Lower leg skin (tissue), 4 donors: ENCODE results near the gene MSANTD4. TPM values are rescaled to one million over a fixed set of nuclear protein-coding genes. Genes with fewer than 3 reads are reported as not detected.

Source experiments
- DNase-seq, 2 donors: peaks; one replicate each; pipeline ENCODE4 v3.0.0-alpha.2; 2019; ENCODE audit warnings: low spot score in 2 of 2
- H3K4me3 ChIP-seq: fragments of 200-600 bp; sonication (generic); 2 replicates; pipeline ENCODE4 v1.5.1; 2017; ENCODE audit warnings: mild to moderate bottlenecking, low read depth; ENCODE audit not compliant: poor library complexity, severe bottlenecking
- POLR2A ChIP-seq, 2 donors: fragments of 450-650 bp; IDR thresholded peaks; one replicate each; pipeline ENCODE4 v1.6.1; 2016 to 2017; ENCODE audit warnings: antibody characterized with exemption in 2 of 2, mild to moderate bottlenecking in 1 of 2, moderate library complexity in 1 of 2
- WGBS, 2 donors: methylation state at CpG; one replicate each; pipeline ENCODE4 v1.1.5; 2018; 5-methylcytosine and 5-hydroxymethylcytosine counted together
- intact Hi-C: fragments of 100-400 bp; cut with DNase I; formaldehyde crosslinking; loops from one replicate; pipeline ENCODE4 v1.15.0; 2023; ENCODE audit warnings: low total_unique reads
- total RNA-seq, 4 donors: library from RNA; depleted of rRNA; stranded (reverse); fragments of >200 nt; gene quantifications; one replicate each; pipeline ENCODE4 v1.1.0, GENCODE V29; 2016
- TF ChIP-seq, protein P1 (sequence below), 3 donors: fragments of 450-650 bp; IDR thresholded peaks; one replicate each; pipeline ENCODE4 v1.5.1; 2016; ENCODE audit warnings: antibody characterized with exemption in 3 of 3, mild to moderate bottlenecking in 3 of 3, moderate library complexity in 2 of 3

Gene MSANTD4
- total RNA-seq, 4 donors from 2014 or later: 9.2 to 14.8 (median 12.3) TPM

DNA sequence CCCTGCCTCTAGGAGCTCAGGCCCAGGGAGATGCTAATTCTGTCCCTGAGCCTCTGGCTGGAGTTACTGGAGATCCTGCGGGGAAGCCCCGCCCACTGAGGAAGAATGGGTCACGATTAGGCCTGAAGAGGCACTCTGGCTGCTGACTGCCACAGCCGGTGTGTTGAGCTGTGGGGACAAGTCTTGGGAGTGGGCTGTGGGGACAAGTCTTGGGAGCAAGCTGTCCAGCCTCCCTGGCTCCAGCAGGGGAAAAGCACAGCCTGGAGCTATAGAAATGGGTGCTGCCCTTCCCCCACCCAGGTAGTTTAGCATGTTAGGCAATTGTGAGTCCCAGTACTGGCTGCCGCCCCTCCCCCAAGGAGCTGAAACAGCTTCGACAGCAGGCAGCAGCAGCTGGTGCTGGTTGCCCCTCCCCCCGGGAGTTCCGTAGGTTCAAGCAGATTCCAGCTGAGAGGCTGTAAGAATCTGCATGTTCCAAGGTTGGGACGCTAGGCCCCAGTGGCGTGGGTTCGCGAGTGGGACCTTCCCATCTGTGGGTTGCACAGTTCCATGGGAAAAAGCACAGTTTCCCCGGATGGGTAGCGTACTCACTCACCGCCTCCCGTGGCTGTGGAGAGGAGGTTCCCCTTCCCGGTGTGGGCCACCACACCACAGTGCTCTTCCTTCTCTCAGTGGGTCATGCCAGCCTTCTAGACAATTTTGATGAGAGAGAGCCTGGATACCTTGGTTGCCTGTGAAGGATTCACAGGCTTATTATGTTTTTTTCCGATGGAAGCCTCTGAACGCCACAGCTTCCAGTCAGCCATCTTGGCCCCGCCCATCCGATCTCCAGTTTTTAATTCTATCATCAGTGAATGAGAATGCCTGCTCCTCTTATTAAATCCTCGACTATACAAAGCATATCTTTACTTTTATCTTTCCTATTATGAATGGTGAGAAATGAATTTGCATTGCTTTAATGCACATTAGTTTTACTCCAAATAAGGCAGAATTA is 61.5 kb downstream of the MSANTD4 start:
- intact Hi-C loops: no loop called here
- no peak overlapping the region for H3K4me3 ChIP-seq
- 85 to 87% methylated on average over 19 to 21 of the region's 22 CpGs for WGBS, 2 donors
- TF ChIP-seq, protein P1, sequence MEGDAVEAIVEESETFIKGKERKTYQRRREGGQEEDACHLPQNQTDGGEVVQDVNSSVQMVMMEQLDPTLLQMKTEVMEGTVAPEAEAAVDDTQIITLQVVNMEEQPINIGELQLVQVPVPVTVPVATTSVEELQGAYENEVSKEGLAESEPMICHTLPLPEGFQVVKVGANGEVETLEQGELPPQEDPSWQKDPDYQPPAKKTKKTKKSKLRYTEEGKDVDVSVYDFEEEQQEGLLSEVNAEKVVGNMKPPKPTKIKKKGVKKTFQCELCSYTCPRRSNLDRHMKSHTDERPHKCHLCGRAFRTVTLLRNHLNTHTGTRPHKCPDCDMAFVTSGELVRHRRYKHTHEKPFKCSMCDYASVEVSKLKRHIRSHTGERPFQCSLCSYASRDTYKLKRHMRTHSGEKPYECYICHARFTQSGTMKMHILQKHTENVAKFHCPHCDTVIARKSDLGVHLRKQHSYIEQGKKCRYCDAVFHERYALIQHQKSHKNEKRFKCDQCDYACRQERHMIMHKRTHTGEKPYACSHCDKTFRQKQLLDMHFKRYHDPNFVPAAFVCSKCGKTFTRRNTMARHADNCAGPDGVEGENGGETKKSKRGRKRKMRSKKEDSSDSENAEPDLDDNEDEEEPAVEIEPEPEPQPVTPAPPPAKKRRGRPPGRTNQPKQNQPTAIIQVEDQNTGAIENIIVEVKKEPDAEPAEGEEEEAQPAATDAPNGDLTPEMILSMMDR (IDR thresholded peaks at IDR 0.05): no peak
- TF ChIP-seq POLR2A (IDR thresholded peaks at IDR 0.05): no peak
- DNase-seq: no peak

Other genes with a start within 250 kb of the MSANTD4 start
- gene KBTBD3, start 55.1 kb upstream of the MSANTD4 start, total RNA-seq: 1 to 10 TPM; 4.2 to 9.1 (median 7.0) TPM
- 10 to 100 TPM; 30.5 to 48.2 (median 37.2) TPM for gene AASDHPPT, start 55.4 kb upstream of the MSANTD4 start, total RNA-seq